NB4 (cell line): Measurements from ENCODE around the gene PDCD6IP.
"Not testable (repeated sequence)": the region's sequence is repeated elsewhere in the genome, so short reads cannot be mapped to it uniquely, and the experiment has no call there.

Source experiments
- CTCF ChIP-seq: IDR thresholded peaks from one replicate; pipeline ENCODE4 v1.5.1; 2012; ENCODE audit warnings: low read depth, low read length
- MAX ChIP-seq: IDR thresholded peaks from 2 replicates; pipeline ENCODE4 v1.6.1; 2011; ENCODE audit warnings: low read depth, low read length
- MYC ChIP-seq: IDR thresholded peaks from 2 replicates; pipeline ENCODE4 v1.6.1; 2011; ENCODE audit warnings: low read depth, low read length
- POLR2A ChIP-seq: IDR thresholded peaks from 2 replicates; pipeline ENCODE4 v1.6.1; 2011; ENCODE audit warnings: mild to moderate bottlenecking; ENCODE audit not compliant: insufficient read length; ENCODE audit errors: extremely low read depth

- not testable (repeated sequence) for TF ChIP-seq POLR2A, CTCF, MYC, MAX
Measured at GRCh38 chr3:33850599-33850998, 52.2 kb downstream of the PDCD6IP start.
